HG03039 (cell line): ENCODE data around the gene USP17L11.
"Not testable (repeated sequence)": the region's sequence is repeated elsewhere in the genome, so short reads cannot be mapped to it uniquely, and the experiment has no call there.

Experiments
- ATAC-seq: cut with Tn5 transposase; IDR thresholded peaks from one replicate; pipeline ENCODE4 v1.9.1; 2021; ENCODE audit warnings: mild to moderate bottlenecking, moderate library complexity; ENCODE audit not compliant: unreplicated experiment

USP17L11 gene, protein sequence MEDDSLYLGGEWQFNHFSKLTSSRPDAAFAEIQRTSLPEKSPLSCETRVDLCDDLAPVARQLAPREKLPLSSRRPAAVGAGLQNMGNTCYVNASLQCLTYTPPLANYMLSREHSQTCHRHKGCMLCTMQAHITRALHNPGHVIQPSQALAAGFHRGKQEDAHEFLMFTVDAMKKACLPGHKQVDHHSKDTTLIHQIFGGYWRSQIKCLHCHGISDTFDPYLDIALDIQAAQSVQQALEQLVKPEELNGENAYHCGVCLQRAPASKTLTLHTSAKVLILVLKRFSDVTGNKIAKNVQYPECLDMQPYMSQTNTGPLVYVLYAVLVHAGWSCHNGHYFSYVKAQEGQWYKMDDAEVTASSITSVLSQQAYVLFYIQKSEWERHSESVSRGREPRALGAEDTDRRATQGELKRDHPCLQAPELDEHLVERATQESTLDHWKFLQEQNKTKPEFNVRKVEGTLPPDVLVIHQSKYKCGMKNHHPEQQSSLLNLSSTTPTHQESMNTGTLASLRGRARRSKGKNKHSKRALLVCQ

DNA sequence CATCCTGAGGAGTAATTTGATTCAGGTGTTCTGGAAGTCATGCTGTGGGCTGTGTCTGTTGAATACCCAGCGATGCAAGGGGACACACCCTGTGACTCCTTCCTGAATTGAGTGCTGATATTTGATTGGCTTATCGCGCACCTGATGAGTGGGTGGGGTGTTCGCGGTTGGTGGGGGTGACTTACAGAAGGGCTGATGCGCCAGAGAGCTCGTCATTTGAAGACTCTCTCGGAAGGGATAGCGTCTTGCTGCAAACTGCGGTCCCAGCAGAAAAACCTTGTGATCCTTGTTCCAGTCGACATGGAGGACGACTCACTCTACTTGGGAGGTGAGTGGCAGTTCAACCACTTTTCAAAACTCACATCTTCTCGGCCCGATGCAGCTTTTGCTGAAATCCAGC lies at the start of gene USP17L11:
USP17L11 (plus strand) TSS at position 301 of the 400 bp plus-strand sequence; CDS start at position 301, 0 bp downstream.
- not testable (repeated sequence) for ATAC-seq

DNA sequence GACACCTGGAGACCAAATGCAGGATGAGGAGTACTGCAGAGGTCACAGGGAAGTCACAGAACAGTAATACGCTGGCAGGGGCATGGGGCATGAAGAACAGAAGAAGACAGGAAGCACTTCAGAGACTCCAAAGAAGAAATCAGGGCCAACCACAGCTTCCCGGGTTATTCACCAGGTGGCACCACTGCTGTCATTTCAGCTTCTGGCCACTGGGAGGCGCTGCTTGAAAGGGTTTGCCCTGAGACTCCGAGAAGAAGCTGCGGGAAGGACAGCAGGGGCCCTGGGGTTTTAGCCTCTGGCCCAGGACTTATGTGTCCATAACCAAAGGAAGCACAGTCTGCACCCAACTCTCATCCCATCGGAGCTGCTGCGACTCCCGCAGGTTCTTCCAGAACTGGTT lies 49.2 kb upstream of the USP17L11 start:
- ATAC-seq = not testable (repeated sequence)

DNA sequence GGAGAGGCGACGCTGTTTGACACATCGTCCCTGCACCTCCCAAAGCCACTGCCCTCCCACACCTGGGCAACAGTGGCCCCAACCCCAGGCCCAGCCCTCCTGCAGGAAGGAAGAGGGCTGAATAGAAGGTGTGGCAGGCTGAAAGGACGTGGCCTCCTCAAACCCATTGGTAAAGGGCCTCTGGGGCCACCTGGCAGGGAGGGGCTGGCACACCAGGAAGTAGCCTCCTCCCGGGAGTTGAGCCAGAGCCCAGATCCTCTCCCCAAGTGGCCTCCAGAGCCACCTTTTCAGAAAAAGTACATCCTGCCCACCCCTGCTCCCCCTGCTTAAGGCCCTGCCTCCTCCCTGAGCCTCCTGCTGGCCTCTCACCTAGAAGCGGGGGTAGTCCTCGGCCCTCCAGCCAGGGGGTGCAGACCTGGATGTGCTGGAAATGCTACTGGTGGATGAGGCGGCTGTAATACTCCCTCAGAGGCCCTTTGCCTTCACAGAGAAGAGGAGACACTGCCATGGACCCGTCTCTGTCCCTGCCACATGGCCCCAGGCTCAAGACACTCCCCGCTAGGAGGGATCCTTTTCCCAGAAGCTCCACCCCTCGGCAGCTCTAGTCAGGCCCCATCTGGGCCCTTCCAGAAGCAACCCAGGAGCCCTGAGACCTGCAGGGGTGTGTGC lies 45.3 kb upstream of the USP17L11 start, which contains the start of gene FAM90A26:
FAM90A26 (plus strand) TSS at position 619 of the 669 bp plus-strand sequence. CDS start 2,764 bp downstream, outside the sequence.
- not testable (repeated sequence) for ATAC-seq

DNA sequence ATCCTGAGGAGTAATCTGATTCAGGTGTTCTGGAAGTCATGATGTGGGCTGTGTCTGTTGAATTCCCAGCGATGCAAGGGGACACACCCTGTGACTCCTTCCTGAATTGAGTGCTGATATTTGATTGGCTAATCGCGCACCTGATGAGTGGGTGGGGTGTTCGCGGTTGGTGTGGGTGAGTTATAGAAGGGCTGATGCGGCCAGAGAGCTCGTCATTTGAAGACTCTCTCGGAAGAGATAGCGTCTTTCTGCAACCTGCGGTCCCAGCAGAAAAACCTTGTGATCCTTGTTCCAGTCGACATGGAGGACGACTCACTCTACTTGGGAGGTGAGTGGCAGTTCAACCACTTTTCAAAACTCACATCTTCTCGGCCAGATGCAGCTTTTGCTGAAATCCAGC lies 4.8 kb upstream of the USP17L11 start, which contains the start of gene USP17L10:
USP17L10 (plus strand) TSS at position 301 of the 400 bp plus-strand sequence; CDS start at position 301, 0 bp downstream.
- ATAC-seq = not testable (repeated sequence)

DNA sequence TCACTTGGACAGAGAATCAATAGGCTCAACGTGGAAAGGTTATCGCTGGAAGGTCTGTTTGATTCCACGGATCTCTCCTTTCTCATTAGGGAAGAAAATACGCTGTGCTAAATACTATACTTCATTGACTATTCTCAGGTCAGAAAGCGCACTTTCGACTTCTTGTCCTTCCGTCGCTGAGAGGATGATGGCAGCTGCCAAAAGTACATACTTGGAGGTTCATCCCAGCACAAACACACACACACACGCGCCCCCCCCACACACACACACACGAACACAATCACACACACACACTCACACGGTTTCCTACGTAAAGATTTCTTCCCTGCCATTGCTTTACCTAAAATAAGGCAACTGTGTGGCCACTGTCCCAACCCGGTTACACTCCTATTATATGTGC lies 504 bp upstream of the USP17L11 start:
- not testable (repeated sequence) for ATAC-seq

DNA sequence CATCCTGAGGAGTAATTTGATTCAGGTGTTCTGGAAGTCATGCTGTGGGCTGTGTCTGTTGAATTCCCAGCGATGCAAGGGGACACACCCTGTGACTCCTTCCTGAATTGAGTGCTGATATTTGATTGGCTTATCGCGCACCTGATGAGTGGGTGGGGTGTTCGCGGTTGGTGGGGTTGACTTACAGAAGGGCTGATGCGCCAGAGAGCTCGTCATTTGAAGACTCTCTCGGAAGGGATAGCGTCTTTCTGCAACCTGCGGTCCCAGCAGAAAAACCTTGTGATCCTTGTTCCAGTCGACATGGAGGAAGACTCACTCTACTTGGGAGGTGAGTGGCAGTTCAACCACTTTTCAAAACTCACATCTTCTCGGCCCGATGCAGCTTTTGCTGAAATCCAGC lies 4.6 kb downstream of the USP17L11 start, which contains the start of gene USP17L12:
USP17L12 (plus strand) TSS at position 301 of the 400 bp plus-strand sequence; CDS start at position 301, 0 bp downstream.
- not testable (repeated sequence) for ATAC-seq

DNA sequence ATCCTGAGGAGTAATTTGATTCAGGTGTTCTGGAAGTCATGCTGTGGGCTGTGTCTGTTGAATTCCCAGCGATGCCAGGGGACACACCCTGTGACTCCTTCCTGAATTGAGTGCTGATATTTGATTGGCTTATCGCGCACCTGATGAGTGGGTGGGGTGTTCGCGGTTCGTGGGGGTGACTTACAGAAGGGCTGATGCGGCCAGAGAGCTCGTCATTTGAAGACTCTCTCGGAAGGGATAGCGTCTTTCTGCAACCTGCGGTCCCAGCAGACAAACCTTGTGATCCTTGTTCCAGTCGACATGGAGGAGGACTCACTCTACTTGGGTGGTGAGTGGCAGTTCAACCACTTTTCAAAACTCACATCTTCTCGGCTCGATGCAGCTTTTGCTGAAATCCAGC lies 9.4 kb downstream of the USP17L11 start, which contains the start of gene USP17L13:
USP17L13 (plus strand) TSS at position 301 of the 400 bp plus-strand sequence; CDS start at position 301, 0 bp downstream.
- ATAC-seq = not testable (repeated sequence)

DNA sequence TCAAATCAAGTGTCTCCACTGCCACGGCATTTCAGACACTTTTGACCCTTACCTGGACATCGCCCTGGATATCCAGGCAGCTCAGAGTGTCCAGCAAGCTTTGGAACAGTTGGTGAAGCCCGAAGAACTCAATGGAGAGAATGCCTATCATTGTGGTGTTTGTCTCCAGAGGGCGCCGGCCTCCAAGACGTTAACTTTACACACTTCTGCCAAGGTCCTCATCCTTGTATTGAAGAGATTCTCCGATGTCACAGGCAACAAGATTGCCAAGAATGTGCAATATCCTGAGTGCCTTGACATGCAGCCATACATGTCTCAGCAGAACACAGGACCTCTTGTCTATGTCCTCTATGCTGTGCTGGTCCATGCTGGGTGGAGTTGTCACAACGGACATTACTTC lies 15.0 kb downstream of the USP17L11 start:
- not testable (repeated sequence) for ATAC-seq

DNA sequence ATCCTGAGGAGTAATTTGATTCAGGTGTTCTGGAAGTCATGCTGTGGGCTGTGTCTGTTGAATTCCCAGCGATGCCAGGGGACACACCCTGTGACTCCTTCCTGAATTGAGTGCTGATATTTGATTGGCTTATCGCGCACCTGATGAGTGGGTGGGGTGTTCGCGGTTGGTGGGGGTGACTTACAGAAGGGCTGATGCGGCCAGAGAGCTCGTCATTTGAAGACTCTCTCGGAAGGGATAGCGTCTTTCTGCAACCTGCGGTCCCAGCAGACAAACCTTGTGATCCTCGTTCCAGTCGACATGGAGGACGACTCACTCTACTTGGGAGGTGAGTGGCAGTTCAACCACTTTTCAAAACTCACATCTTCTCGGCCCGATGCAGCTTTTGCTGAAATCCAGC lies 18.9 kb downstream of the USP17L11 start, which contains the start of gene USP17L15:
USP17L15 (plus strand) TSS at position 301 of the 400 bp plus-strand sequence; CDS start at position 301, 0 bp downstream.
- not testable (repeated sequence) for ATAC-seq

DNA sequence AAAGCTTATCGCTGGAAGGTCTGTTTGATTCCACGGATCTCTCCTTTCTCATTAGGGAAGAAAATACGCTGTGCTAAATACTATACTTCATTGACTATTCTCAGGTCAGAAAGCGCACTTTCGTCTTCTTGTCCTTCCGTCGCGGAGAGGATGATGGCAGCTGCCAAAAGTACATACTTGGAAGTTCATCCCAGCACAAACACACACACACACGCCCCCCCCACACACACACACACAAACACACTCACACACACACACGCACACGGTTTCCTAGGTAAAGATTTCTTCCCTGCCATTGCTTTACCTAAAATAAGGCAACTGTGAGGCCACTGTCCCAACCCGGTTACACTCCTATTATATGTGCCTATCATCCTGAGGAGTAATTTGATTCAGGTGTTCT lies 23.3 kb downstream of the USP17L11 start:
- not testable (repeated sequence) for ATAC-seq

DNA sequence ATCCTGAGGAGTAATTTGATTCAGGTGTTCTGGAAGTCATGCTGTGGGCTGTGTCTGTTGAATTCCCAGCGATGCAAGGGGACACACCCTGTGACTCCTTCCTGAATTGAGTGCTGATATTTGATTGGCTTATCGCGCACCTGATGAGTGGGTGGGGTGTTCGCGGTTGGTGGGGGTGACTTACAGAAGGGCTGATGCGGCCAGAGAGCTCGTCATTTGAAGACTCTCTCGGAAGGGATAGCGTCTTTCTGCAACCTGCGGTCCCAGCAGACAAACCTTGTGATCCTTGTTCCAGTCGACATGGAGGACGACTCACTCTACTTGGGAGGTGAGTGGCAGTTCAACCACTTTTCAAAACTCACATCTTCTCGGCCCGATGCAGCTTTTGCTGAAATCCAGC lies 28.4 kb downstream of the USP17L11 start, which contains the start of gene USP17L17:
USP17L17 (plus strand) TSS at position 301 of the 400 bp plus-strand sequence; CDS start at position 301, 0 bp downstream.
- ATAC-seq = not testable (repeated sequence)

DNA sequence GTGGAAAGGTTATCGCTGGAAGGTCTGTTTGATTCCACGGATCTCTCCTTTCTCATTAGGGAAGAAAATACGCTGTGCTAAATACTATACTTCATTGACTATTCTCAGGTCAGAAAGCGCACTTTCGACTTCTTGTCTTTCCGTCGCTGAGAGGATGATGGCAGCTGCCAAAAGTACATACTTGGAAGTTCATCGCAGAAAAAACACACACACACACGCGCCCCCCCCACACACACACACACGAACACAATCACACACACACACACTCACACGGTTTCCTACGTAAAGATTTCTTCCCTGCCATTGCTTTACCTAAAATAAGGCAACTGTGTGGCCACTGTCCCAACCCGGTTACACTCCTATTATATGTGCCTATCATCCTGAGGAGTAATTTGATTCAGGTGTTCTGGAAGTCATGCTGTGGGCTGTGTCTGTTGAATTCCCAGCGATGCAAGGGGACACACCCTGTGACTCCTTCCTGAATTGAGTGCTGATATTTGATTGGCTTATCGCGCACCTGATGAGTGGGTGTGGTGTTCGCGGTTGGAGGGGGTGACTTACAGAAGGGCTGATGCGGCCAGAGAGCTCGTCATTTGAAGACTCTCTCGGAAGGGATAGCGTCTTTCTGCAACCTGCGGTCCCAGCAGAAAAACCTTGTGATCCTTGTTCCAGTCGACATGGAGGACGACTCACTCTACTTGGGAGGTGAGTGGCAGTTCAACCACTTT lies 32.9 kb downstream of the USP17L11 start, which contains the start of gene USP17L18:
USP17L18 (plus strand) TSS at position 678 of the 728 bp plus-strand sequence; CDS start at position 678, 0 bp downstream.
- not testable (repeated sequence) for ATAC-seq

DNA sequence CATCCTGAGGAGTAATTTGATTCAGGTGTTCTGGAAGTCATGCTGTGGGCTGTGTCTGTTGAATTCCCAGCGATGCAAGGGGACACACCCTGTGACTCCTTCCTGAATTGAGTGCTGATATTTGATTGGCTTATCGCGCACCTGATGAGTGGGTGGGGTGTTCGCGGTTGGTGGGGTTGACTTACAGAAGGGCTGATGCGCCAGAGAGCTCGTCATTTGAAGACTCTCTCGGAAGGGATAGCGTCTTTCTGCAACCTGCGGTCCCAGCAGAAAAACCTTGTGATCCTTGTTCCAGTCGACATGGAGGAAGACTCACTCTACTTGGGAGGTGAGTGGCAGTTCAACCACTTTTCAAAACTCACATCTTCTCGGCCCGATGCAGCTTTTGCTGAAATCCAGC lies 37.9 kb downstream of the USP17L11 start, which contains the start of gene USP17L19:
USP17L19 (plus strand) TSS at position 301 of the 400 bp plus-strand sequence; CDS start at position 301, 0 bp downstream.
- ATAC-seq = not testable (repeated sequence)

DNA sequence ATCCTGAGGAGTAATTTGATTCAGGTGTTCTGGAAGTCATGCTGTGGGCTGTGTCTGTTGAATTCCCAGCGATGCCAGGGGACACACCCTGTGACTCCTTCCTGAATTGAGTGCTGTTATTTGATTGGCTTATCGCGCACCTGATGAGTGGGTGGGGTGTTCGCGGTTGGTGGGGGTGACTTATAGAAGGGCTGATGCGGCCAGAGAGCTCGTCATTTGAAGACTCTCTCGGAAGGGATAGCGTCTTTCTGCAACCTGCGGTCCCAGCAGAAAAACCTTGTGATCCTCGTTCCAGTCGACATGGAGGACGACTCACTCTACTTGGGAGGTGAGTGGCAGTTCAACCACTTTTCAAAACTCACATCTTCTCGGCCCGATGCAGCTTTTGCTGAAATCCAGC lies 42.6 kb downstream of the USP17L11 start, which contains the start of gene USP17L20:
USP17L20 (plus strand) TSS at position 301 of the 400 bp plus-strand sequence; CDS start at position 301, 0 bp downstream.
- ATAC-seq = not testable (repeated sequence)

DNA sequence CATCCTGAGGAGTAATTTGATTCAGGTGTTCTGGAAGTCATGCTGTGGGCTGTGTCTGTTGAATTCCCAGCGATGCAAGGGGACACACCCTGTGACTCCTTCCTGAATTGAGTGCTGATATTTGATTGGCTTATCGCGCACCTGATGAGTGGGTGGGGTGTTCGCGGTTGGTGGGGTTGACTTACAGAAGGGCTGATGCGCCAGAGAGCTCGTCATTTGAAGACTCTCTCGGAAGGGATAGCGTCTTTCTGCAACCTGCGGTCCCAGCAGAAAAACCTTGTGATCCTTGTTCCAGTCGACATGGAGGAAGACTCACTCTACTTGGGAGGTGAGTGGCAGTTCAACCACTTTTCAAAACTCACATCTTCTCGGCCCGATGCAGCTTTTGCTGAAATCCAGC lies 47.4 kb downstream of the USP17L11 start, which contains the start of gene USP17L21:
USP17L21 (plus strand) TSS at position 301 of the 400 bp plus-strand sequence; CDS start at position 301, 0 bp downstream.
- ATAC-seq = not testable (repeated sequence)
